Endothelial cell of umbilical vein (primary cell): ENCODE data around the gene VKORC1. TPM values are rescaled to one million over a fixed set of nuclear protein-coding genes. Genes with fewer than 3 reads are reported as not detected.

Experiments used
- BruUV-seq: library from RNA; stranded (reverse); fragments of 400-500 nt; replicated peaks from 2 replicates; lab custom pipeline; 2021; lab: Mats Ljungman, UMichigan
- CTCF ChIA-PET: fragments of 300-600, 350-600 bp; sonication (Branson Sonifier 250); formaldehyde crosslinking; loops from one replicate; lab custom pipeline; 2021; ENCODE audit warnings: antibody characterized with exemption, inconsistent platforms; lab: Charles Lee
- POLR2A ChIA-PET: fragments of 300-600, 350-600 bp; sonication (Branson Sonifier 250); formaldehyde crosslinking; loops from one replicate; lab custom pipeline; 2021; ENCODE audit warnings: antibody characterized with exemption, inconsistent platforms; lab: Charles Lee
- DNase-seq: peaks from one replicate; pipeline ENCODE4 v3.0.0-alpha.2; 2011; ENCODE audit warnings: low read depth, low spot score
- FAIRE-seq: peaks from 2 replicates; lab custom pipeline; 2011; peaks lifted over from hg19 to GRCh38; lab: Jason Lieb, UNC
- H2AFZ ChIP-seq: 2 replicates; pipeline ENCODE4 v1.6.0; 2012; ENCODE audit warnings: low read depth, low read length, control low read depth, inconsistent platforms
- H3K27ac ChIP-seq: 2 replicates; pipeline ENCODE4 v1.5.1; 2011; ENCODE audit warnings: low read depth, mild to moderate bottlenecking, control low read depth, low read length, moderate library complexity; ENCODE audit not compliant: insufficient read depth
- H3K27me3 ChIP-seq, 2 experiments: 2 replicates each; pipeline versions ENCODE4 v1.6.0 to v1.6.1; 2011; ENCODE audit warnings: low read length in 2 of 2, mixed read lengths in 1 of 2; ENCODE audit not compliant: control insufficient read depth in 2 of 2, insufficient read depth in 2 of 2
- H3K36me3 ChIP-seq, 2 experiments: 2 replicates in 1 of 2; 3 replicates in 1 of 2; pipeline ENCODE4 v1.5.1; 2011; ENCODE audit warnings: low read length in 2 of 2, mild to moderate bottlenecking in 1 of 2, moderate library complexity in 1 of 2; ENCODE audit not compliant: control insufficient read depth in 2 of 2, insufficient read depth in 2 of 2; ENCODE audit errors: extremely low read depth in 1 of 2
- H3K4me1 ChIP-seq: 3 replicates; pipeline ENCODE4 v1.5.1; 2011; ENCODE audit warnings: mild to moderate bottlenecking, low read length; ENCODE audit not compliant: control insufficient read depth, insufficient read depth; ENCODE audit errors: extremely low read depth
- H3K4me2 ChIP-seq: 2 replicates; pipeline ENCODE4 v1.6.1; 2011; ENCODE audit warnings: low read length, control low read depth, mixed read lengths; ENCODE audit not compliant: insufficient read depth
- H3K4me3 ChIP-seq, 3 experiments: fragments of 200-600 bp in 1 of 3; sonication (generic), shearing (Covaris generic) in 1 of 3; replicated peaks in 1 of 3; 2 replicates each; pipeline ENCODE4 v1.5.1; 2011 to 2016; ENCODE audit warnings: control low read depth in 3 of 3, low read length in 3 of 3, mild to moderate bottlenecking in 2 of 3, inconsistent platforms in 1 of 3, low read depth in 1 of 3, moderate library complexity in 1 of 3; ENCODE audit not compliant: insufficient read depth in 1 of 3
- H3K79me2 ChIP-seq: 2 replicates; pipeline ENCODE4 v1.6.0; 2012; ENCODE audit warnings: low read length, inconsistent platforms; ENCODE audit not compliant: control insufficient read depth, insufficient read depth
- H3K9ac ChIP-seq: replicated peaks from 2 replicates; pipeline ENCODE3; 2011; ENCODE audit warnings: low read length, control low read depth; ENCODE audit not compliant: insufficient read depth; ENCODE audit errors: extremely low read depth
- H3K9me1 ChIP-seq: replicated peaks from 3 replicates; pipeline ENCODE4 v1.6.0; 2011; ENCODE audit warnings: mild to moderate bottlenecking, low read length; ENCODE audit not compliant: control insufficient read depth, insufficient read depth; ENCODE audit errors: extremely low read depth
- H3K9me3 ChIP-seq: replicated peaks from 2 replicates; pipeline ENCODE4 v1.5.1; 2012; ENCODE audit warnings: low read length, inconsistent platforms; ENCODE audit not compliant: control insufficient read depth, insufficient read depth
- H4K20me1 ChIP-seq: replicated peaks from 2 replicates; pipeline ENCODE3; 2011; ENCODE audit warnings: mild to moderate bottlenecking, low read length; ENCODE audit not compliant: control insufficient read depth, insufficient read depth; ENCODE audit errors: extremely low read depth
- EZH2 ChIP-seq: IDR thresholded peaks from 2 replicates; pipeline ENCODE4 v1.6.1; 2012; ENCODE audit warnings: borderline replicate concordance, low read depth, mild to moderate bottlenecking, moderate library complexity, low read length, inconsistent platforms; ENCODE audit not compliant: severe bottlenecking
- FOS ChIP-seq: IDR thresholded peaks from 2 replicates; pipeline ENCODE4 v1.6.1; 2011; ENCODE audit warnings: mild to moderate bottlenecking, low read length, moderate library complexity, borderline replicate concordance; ENCODE audit not compliant: insufficient read depth
- GATA2 ChIP-seq: IDR thresholded peaks from 2 replicates; pipeline ENCODE4 v1.7.0; 2011; ENCODE audit warnings: low read depth, mild to moderate bottlenecking, moderate library complexity, mixed read lengths, low read length; ENCODE audit not compliant: insufficient read length, insufficient read depth
- JUN ChIP-seq: IDR thresholded peaks from 2 replicates; pipeline ENCODE4 v1.6.1; 2011; ENCODE audit warnings: borderline replicate concordance, low read depth; ENCODE audit not compliant: insufficient read length, insufficient read depth
- MYC ChIP-seq: IDR thresholded peaks from one replicate; pipeline ENCODE4 v1.6.1; 2011; ENCODE audit warnings: mild to moderate bottlenecking, low read depth, low read length
- POLR2AphosphoS5 ChIP-seq: IDR thresholded peaks from 2 replicates; pipeline ENCODE4 v1.6.1; 2012; ENCODE audit warnings: low read depth, mild to moderate bottlenecking, control low read depth, low read length, moderate library complexity; ENCODE audit not compliant: insufficient read depth
- dilution Hi-C: fragments of 300-500 bp; cut with MboI; formaldehyde crosslinking; loops from one replicate; pipeline ENCODE4 v1.15.0; 2019; ENCODE audit warnings: low sequenced_read_pairs; ENCODE audit not compliant: extremely low pct_ligation_motif_present
- intact Hi-C: fragments of 100-400 bp; cut with micrococcal nuclease; formaldehyde crosslinking; loops from one replicate; pipeline ENCODE4 v1.10.0; 2022
- polyA plus RNA-seq, 4 experiments: library from polyadenylated mRNA; depleted of rRNA in 3 of 4; stranded (reverse) in 3 of 4; unstranded in 1 of 4; fragments of >200 nt; gene quantifications; 2 replicates each; pipeline versions ENCODE4 v1.2.1 to v1.2.3, GENCODE V29; 2011 to 2012; ENCODE audit warnings: missing spikeins in 1 of 4
- total RNA-seq: library from RNA; stranded (reverse); gene quantifications from 2 replicates; pipeline ENCODE4 v1.2.3, GENCODE V29; 2021
- TF ChIP-seq, protein P1 (sequence below): IDR thresholded peaks from 2 replicates; pipeline ENCODE4 v1.6.1; 2011; ENCODE audit not compliant: insufficient read depth, insufficient read length

The VKORC1 gene
- total and polyA plus RNA-seq, 2 donors (not counting 3 experiments of a cell fraction or from before 2014, with no cell fraction given): 93.5 to 586 TPM

GRCh38 chr16:31077592-31078396 lies 16.8 kb downstream of the VKORC1 start:
- Histone ChIP-seq H3K4me3 (no peak overlapping the region), H3K4me1 (peaks cover 4% of the 10 kb centered on the region), H3K9me3 (no peaks in the 10 kb centered on the region), H3K27ac (no peak overlapping the region), H3K27me3 (no peaks in the 10 kb centered on the region), H3K36me3 (peaks cover 3 to 36% of the 10 kb centered on the region in 2 experiments), H3K9ac (no peak overlapping the region), H3K79me2 (peaks cover 29% of the 10 kb centered on the region), H3K4me2 (no peak overlapping the region), H2AFZ (no peak overlapping the region), H4K20me1 (no peaks in the 10 kb centered on the region), H3K9me1 (no peaks in the 10 kb centered on the region)
- dilution Hi-C loops: no loop called here
- intact Hi-C loops: loop anchor here (10.0 kb wide), 1 partner anchor 787 kb away; no protein-coding TSS in a partner anchor
- FAIRE-seq (no peak), DNase-seq (no peak)
- POLR2A ChIA-PET: no interaction called here
- CTCF ChIA-PET: no interaction called here
- no TSS peak for BruUV-seq
- TF ChIP-seq POLR2AphosphoS5 (no peak), GATA2 (no peak), EZH2 (no peak), JUN (no peak), FOS (no peak), MYC (no peak)
- TF ChIP-seq, protein P1, sequence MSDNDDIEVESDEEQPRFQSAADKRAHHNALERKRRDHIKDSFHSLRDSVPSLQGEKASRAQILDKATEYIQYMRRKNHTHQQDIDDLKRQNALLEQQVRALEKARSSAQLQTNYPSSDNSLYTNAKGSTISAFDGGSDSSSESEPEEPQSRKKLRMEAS: no peak
